HG02981 (cell line): Measurements from ENCODE around the gene CUL3.
"Not testable (repeated sequence)": the region's sequence is repeated elsewhere in the genome, so short reads cannot be mapped to it uniquely, and the experiment has no call there.

Experiments used
- ATAC-seq: cut with Tn5 transposase; IDR thresholded peaks from one replicate; pipeline ENCODE4 v1.9.1; 2021; ENCODE audit warnings: mild to moderate bottlenecking, moderate library complexity; ENCODE audit not compliant: unreplicated experiment

CUL3 gene

DNA sequence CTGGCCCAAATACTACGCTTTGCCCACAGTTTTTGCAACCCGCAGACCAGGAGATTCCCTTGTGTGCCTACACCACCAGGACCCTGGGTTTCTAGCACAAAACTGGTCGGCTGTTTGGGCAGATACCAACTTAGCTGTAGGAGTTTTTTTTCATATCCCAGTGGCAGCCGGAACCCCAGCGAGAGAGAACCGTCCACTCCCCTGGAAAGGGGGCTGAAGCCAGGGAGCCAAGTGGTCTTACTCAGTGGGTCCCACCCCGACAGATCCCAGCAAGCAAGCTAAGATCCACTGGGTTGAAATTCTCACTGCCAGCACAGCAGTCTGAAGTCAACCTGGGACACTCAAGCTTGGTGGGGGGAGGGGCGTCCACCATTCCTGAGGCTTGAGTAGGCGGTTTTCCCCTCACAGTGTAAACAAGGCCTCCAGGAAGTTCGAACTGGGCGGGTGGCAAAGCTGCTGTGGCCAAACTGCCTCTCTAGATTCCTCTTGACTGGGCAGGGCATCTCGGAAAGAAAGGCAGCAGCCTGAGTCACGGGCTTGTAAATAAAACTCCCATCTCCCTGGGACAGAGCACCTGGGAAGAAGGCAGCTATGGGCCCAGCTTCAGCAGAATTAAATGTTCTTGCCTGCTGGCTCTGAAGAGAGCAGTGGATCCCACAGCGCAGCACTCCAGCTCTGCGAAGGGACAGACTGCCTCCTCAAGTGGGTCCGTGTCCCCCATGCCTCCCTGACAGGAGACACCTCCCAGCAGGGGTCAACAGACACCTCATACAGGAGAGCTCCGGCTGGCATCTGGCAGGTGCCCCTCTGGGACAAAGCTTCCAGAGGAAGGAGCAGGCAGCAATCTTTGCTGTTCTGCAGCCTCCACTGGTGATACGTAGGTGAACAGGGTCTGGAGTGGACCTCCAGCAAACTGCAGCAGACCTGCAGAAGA is 99.8 kb downstream of the CUL3 start:
- not testable (repeated sequence) for ATAC-seq

GRCh38 chr2:224479826-224480225 is 105.3 kb downstream of the CUL3 start:
- no peak for ATAC-seq

- no peak for ATAC-seq
These were observed 112.3 kb downstream of the CUL3 start for GRCh38 chr2:224472827-224473226.

GRCh38 chr2:224472137-224472536 is 113.0 kb downstream of the CUL3 start:
- ATAC-seq, result no peak

GRCh38 chr2:224469374-224469964 is 115.7 kb downstream of the CUL3 start:
- ATAC-seq, result no peak

DNA sequence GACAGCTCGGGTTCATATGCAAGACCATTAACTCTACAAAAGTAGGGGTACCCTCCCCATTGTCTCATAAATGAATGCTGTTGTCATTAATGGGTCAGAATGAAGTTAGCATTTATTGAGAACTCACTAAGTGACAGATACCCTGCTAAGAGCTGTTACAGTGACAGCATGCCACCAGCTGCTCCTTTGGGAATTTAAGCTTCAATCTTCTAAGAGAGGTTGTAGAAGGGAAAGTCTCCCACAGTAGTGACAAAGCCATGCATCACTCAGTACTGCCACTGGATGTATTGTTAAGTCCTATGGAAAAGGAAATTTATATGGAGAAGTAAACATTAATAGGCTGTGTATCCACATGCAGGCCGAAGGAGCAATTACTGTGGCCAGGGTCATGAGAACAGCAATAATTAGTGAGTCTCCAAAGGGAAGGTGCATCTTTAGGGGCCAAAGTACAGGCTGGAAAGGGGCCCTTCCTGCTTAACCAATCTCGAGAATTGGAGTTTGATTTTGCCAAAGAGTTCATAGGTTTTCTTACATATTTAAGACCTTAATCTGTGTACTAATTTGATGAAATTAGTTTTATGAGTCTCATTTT is 118.8 kb downstream of the CUL3 start:
- no peak for ATAC-seq

DNA sequence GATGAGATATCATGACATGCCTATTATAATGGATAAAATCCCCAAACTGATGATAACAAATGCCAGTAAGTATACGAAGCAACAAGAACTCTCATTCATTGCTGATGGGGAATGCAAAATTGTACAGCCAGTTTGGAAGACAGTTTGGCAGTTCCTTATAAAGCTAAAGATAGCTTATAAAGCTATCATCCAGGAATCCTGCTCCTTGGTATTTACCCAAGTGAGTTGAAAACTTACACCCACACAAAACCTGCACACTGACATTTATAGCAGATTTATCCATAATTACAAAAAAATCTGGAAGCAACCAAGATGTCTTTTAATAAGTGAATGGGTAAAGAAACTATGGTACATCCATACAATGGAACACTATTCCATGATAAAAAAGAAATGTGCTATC is 123.8 kb downstream of the CUL3 start:
- ATAC-seq, result no peak

- ATAC-seq, result no peak
These were observed 127.6 kb downstream of the CUL3 start for GRCh38 chr2:224457408-224458096.

DNA sequence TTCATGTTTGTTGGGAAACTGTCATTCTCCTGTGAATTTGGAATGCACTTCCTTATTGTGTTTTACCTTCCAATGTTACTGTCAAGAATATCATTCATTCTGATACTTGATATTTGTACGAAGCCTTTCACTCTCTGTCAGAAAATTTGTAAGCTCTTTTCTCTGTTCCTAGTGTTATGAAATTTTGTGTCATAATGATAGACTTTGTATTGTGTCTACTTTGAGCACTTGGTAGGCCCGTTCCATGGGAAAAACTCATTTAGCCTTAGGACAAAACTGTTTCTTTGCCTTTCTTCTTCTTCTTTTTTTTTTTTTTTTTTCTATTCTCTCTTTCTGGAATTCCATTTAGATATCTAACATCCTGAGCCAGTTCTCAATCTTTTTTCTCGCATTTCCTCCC is 131.3 kb downstream of the CUL3 start:
- no peak for ATAC-seq

DNA sequence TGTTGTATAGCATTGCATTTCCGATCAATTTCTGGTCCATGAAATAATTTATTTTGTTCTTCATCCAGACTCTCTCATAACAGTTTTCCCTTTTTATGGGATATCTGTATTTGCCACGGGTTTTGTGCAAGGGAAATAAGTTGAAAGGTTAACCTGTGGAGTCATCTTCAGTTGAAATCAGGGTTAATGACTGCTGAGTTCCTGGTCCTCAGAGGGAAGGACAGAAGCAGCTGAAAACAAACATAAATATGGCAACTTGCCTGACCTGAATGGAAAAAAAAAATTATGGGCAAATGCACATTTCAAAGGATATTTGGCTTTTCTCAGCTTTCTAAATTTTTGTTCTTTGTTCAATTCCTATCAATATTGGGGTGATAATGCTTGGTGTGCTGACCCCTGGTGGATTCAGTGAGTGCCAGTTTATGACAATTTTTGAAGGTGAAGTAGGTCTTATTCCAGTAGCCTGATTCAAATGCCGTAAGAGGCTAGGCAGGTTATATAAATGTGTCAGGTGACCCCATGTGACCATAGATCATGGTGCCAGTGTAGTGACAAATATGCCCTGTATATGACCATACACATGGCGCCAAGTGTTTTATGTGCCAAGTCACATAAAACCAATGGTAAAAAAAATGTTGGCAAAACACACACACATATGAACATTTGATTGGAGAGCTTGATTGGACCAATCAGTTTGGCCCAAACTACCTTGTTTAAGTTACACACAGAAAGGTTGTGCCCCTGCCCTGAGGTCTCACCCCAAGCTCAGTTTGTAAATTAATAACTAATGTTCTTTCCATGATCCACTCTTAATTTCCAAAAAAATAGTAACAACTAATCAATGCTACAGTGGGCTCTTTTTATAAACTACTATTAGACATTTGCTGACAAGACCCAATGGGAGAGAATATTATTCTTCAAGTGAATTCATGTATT is 135.7 kb downstream of the CUL3 start:
- ATAC-seq, result no peak

DNA sequence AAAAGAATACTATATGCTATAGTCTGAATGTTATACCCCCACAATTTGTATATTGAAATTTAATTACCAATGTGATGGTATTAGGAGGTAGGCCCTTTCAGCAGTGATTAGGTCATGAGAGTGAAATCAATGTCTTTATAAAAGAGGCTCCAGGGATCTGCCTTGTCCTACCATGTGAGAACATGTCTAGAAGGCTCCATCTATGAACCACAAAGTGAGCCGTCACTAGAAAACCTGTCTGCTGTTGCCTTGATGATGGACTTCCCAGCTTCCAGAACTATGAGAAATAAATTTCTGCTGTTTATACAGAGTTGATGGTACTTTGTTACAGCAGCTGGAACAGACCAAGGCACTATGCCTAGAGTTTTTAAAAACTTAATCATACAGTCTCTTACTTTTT is 136.9 kb downstream of the CUL3 start:
- ATAC-seq, result no peak

DNA sequence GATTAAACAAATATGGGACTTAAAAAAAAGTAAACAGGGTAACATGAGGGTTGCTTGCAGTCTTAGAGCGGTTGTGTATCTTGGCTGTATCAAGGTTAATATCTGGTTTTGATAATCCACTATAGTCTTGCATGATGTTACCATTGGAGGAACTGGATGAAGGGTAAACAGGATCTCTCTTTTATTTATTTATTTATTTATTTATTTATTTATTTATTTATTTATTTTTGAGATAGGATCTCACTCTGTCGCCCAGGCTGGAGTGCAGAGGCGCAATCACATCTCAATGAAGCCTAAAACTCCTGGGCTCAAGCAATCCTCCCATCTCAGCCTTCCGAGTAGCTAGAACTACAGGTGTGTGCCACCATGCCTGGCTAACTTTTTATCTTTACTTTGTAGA is 140.4 kb downstream of the CUL3 start:
- no peak for ATAC-seq

DNA sequence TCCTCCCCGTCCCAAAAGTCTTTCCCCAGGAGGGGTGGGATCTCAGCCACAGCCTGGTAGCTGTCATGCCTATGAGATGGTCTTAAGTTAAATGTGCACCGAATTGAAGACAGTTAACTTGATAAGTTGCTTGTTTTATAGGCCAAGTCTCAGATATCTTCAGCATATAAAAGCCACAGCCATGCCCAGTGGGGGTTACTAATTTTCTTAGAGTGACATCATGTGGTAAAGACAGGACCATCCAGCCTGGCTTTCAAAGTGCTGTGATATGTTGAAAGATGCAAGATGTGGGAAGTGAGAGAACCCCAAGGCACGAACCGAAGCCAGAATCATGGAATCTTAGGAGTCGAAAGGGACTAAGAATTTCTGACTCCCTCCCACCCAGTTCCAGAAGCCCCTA is 141.1 kb downstream of the CUL3 start:
- ATAC-seq, result no peak

DNA sequence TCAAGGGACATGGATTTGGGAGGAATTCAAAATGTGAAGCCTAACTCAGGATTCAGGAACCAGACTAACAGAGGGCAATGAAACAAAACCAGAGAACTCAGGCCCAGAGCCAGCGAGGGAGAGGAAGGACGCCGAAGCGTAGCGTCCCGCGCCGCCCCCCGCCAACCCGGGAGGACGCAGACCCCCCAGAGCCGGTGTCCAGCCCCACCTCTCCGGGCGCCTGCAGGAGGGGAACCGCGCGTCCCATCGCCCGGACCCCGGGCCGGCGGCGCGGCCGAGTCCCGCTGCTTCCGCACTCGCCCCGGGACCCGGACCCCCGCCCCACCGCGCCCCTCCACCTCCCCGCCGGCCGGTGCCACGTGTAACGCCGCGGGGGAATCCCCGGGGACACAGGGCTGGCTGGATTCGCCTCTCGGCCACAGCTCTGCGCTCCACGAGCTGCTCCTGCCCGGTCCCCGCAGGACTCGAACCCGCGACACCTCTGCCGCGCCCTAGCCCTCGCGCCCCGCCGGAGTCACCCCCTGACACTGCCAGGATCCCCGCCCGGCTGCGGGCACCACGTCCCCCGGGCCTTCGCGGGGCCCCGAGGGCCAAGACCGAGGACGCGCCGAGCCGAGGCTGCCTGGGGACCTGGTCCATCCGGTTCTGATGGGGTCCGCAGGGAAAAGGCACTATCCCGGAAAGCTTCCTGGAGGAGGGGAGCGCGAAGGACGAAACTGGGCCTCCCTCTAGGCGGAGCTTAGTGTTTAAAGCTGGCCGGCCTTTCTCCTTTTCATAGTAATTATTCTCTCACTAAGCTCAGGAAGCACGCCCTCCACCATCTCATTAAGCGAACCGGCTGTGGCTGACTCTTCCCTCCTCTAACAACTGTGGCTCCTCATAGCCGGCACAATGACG is 142.8 kb downstream of the CUL3 start:
- ATAC-seq, result peak; percentile 65

DNA sequence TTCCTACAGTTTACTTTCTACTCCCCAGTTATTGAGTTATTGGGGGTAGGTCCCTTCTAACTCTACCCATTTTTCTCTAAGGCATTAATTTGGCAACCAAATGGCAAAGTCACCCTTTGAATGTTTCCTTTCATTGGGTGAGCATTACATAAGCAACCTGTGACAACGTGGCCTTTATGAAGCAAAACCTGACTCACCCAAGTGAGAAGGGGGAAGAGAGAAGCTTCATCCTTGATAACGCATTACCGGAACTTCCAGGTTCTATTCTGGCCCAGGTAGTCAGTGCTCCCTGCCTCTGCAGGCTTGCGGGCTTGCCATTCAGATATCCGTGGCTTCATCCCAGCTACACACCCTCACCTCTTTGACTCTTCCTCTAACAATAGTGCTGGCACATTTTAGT is 144.2 kb downstream of the CUL3 start:
- no peak for ATAC-seq

DNA sequence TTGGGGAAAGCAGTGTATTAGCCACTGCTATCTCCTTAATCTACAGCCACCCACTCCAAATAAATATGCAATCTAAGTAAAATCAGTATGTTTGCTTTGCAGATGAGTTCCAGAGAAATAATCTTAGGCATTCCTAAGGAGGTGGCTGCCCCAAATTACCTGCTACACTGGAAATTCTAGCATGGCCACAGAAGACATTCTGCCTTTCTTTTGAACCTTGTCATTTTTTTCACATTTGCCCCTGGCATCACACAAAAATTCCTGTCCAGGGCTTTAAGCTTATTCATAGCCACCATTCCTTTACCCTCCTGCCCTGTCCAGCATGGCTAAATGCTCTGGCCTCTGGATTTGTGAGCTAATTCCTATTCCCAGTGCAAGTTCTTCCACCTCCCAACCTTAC is 146.4 kb downstream of the CUL3 start:
- no peak for ATAC-seq

DNA sequence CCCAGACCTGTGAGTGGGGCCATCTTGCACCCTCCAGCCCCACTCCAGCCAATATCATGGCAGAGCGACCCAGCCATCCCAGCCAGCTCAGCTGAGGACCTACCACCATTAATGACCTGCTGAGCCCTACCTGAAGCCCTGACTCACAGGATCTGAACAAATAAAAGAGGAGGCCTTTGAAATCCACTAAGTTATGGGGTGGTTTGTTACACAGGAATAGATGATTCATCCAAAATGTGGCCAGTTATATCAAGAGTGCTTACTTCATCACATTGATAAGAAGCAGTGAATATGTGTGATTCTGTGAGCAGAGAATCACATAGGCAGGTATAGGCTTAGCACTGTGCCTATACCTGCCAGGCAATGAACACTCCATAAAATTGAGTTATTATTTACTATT is 148.5 kb downstream of the CUL3 start:
- ATAC-seq, result no peak

- no peak for ATAC-seq
These were observed 150.5 kb downstream of the CUL3 start for GRCh38 chr2:224434618-224435017.

DNA sequence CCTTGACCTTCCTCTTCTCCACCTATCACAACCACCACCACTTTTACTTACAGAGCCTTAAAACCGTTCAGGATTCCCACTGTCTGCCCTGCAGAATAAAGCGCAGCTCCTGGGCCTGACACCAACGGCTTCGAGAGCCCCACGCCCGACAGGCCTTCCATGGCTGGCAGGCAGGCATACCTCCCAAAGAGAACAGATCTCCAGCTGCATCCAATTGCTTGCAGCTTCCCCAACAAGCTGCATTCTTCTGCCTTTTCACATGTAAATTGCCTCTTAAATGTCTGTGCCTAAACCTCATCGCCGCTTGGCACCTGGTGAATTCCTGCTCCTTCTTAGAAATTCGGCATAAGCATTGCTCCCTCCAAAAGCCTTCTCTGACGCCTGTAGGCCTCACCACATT is 151.7 kb downstream of the CUL3 start:
- no peak for ATAC-seq
